Stimulated activated effector memory CD8-positive, alpha-beta T cell treated with anti-CD3 and anti-CD28 coated beads, Interleukin-12 subunit alpha, Interleukin-12 subunit beta, amount 100 ng/mL, for 72 hours (primary cell): ENCODE data around the gene CEP78.
"Not testable (repeated sequence)": the region's sequence is repeated elsewhere in the genome, so short reads cannot be mapped to it uniquely, and the experiment has no call there.

Experiments used
- ATAC-seq: fragments of 150-1000 bp; cut with Tn5 transposase; 2 replicates; pipeline ENCODE4 v1.10.0; 2021
- DNase-seq, 2 donors: peaks; one replicate each; pipeline ENCODE4 v3.0.0; 2021 to 2022; ENCODE audit warnings: low spot score in 2 of 2
- H3K27ac Mint-ChIP-seq: one replicate; pipeline ENCODE4 v1.8.0; 2022; ENCODE audit warnings: mild to moderate bottlenecking, mixed read lengths
- H3K36me3 Mint-ChIP-seq: one replicate; pipeline ENCODE4 v1.8.0; 2022; ENCODE audit warnings: mild to moderate bottlenecking, mixed read lengths
- H3K4me1 Mint-ChIP-seq: one replicate; pipeline ENCODE4 v1.8.0; 2022; ENCODE audit warnings: mixed read lengths
- H3K4me3 Mint-ChIP-seq: one replicate; pipeline ENCODE4 v1.8.0; 2022; ENCODE audit warnings: mild to moderate bottlenecking, mixed read lengths
- H3K9me3 Mint-ChIP-seq: one replicate; pipeline ENCODE4 v1.8.0; 2022; ENCODE audit warnings: mixed read lengths

The CEP78 gene

DNA sequence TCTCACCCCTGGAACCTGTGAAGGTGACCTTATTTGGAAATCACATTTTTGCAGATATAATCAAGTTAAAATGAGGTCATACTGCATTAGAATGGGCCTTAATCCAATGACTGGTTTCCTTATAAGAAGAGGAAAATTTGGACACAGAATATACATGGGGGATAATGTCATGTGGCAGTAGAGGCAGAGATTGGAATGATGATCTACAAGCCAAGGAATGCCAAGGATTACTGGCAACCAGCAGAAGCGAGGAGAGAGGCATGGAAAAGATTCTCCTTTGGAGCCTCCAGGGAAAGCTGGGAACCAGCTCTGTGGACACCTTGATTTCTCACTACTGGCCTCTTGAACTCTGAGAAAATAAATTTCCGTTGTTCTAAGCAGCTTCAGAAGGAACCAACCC, 20.2 kb upstream of the CEP78 start:
- Mint-ChIP-seq H3K4me3 (no peak overlapping the region), H3K36me3 (no peaks in the 10 kb centered on the region), H3K4me1 (peaks cover 26% of the 10 kb centered on the region), H3K9me3 (no peaks in the 10 kb centered on the region), H3K27ac (no peak overlapping the region)
- DNase-seq = no peak
- ATAC-seq = no peak

DNA sequence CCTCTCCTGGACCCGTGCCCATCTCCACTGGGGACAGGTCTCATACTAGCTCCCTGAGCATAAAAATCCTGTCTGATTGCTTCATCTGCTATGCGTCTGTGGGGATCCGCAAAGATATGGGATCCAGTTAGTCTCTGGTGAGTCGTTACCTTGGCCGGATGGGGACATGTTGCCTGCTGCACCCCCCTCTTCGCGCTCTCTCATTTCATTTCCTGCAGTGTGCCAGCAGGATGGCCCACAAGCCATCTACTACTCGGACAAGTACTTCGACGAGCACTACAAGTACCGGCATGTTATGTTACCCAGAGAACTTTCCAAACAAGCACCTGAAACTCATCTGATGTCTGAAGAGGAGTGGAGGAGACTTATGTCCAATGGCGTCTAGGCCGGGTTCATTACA, 17.0 kb upstream of the CEP78 start:
- Mint-ChIP-seq H3K4me3 (no peak overlapping the region), H3K27ac (no peak overlapping the region), H3K4me1 (no peaks in the 10 kb centered on the region), H3K9me3 (no peaks in the 10 kb centered on the region), H3K36me3 (no peaks in the 10 kb centered on the region)
- DNase-seq = no peak
- no peak for ATAC-seq

DNA sequence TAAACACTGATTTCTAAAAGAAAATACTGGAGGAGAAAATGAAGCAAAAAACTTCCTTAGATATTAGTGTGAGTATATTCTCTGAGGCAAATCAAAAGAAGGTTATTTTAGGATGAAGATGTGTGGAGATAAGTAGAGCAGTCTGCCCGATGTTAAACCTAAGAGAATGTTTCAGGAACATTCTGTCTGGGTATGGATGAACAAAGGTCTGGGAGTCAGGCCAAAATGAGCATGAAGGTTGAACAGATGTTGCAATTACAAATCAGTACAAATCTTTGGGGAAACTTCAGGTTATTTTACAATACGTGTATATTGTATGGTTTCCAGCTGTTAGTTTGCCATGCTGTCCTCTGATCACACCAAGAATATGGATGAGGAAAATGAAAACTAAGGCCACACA, 14.4 kb upstream of the CEP78 start:
- no peaks in the 10 kb centered on the region for H3K36me3 Mint-ChIP-seq

DNA sequence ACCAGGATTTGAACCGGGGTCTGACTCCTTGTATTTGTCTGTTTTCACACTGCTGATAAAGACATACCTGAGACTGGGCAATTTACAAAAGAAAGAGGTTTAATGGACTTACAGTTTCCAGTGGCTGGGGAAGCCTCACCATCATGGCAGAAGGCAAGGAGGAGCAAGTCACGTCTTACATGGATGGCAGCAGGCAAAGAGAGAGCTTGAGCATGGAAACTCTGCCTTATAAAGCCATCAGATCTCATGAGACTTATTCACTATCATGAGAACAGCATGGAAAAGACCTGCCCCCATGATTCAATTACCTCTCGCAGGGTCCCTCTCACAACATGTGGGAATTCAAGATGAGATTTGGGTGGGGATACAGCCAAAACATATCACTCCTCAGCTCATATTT, 14.0 kb upstream of the CEP78 start:
- not testable (repeated sequence) for DNase-seq, H3K4me3 Mint-ChIP-seq, H3K36me3 Mint-ChIP-seq, H3K9me3 Mint-ChIP-seq, H3K4me1 Mint-ChIP-seq, ATAC-seq, H3K27ac Mint-ChIP-seq

More for the DNA sequence above, 14.4 kb upstream of the CEP78 start:
- Mint-ChIP-seq H3K4me1 (no peaks in the 10 kb centered on the region), H3K4me3 (no peak overlapping the region), H3K27ac (no peak overlapping the region), H3K9me3 (no peaks in the 10 kb centered on the region)
- ATAC-seq (no peak), DNase-seq (no peak)

DNA sequence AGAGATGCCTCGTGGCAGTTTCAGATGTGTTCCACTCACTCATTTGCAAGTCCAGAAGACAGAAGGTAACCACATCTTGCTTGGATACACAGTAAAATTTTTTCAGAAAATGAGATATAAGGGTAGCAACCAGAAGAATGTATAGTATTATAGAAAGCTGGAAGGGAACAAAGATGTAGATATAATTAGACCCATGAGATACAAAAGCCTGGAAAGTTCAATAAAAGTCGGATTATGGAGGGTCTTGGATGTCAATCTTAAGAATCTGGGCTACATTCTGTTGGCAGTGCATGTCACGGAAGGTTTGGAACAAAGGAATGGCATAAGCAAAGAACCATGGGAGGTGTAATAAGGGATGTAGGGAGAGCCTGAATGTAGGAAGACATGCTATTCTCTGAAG, 5.1 kb upstream of the CEP78 start:
- no peak for DNase-seq
- no peak overlapping the region for H3K27ac Mint-ChIP-seq
- no peaks in the 10 kb centered on the region for H3K4me1 Mint-ChIP-seq
- ATAC-seq = no peak
- H3K4me3 Mint-ChIP-seq = no peak overlapping the region
- peaks cover 2% of the 10 kb centered on the region for H3K36me3 Mint-ChIP-seq
- H3K9me3 Mint-ChIP-seq = no peaks in the 10 kb centered on the region

DNA sequence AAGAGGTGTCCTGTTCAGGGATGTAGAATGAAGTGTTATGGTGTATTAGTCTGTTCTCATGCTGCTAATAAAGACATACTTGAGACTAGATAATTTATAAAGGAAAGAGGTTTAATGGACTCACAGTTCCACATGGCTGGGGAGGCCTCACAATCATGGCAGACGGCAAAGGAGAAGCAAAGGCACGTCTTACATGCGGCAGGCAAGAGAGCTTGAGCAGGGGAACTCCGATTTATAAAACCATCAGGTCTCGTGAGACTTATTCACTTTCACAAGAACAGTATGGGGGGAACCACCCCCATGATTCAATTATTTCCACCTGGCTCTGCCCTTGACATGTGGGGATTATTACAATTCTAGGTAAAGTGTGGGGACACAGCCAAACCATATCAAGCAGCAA, 3.4 kb upstream of the CEP78 start:
- ATAC-seq, DNase-seq, H3K4me1 Mint-ChIP-seq, H3K9me3 Mint-ChIP-seq, H3K4me3 Mint-ChIP-seq, H3K27ac Mint-ChIP-seq, H3K36me3 Mint-ChIP-seq: not testable (repeated sequence)

DNA sequence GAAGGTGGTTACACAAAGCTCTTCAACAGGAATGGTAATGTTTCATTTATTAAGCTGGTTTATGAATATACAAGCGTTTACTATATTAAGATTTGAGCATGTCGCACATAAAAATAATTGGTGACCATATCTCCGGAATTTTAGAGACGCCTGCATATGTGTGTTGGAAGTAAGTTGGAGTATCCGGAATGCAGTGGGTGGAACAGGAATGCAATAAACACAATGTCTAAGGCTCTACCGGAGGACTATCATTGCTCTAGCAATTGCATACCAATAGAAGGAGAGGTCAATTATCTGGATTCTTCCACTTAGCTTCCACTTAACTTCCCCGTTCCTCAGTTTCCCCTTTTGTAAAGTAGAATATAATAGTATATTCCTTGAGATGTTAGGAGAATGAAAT, 1.1 kb upstream of the CEP78 start:
- H3K4me3 Mint-ChIP-seq = no peak overlapping the region
- H3K9me3 Mint-ChIP-seq = no peaks in the 10 kb centered on the region
- peaks cover 15% of the 10 kb centered on the region for H3K36me3 Mint-ChIP-seq
- peaks cover 26% of the 10 kb centered on the region for H3K4me1 Mint-ChIP-seq
- DNase-seq (no peak), ATAC-seq (no peak)
- H3K27ac Mint-ChIP-seq = no peak overlapping the region

DNA sequence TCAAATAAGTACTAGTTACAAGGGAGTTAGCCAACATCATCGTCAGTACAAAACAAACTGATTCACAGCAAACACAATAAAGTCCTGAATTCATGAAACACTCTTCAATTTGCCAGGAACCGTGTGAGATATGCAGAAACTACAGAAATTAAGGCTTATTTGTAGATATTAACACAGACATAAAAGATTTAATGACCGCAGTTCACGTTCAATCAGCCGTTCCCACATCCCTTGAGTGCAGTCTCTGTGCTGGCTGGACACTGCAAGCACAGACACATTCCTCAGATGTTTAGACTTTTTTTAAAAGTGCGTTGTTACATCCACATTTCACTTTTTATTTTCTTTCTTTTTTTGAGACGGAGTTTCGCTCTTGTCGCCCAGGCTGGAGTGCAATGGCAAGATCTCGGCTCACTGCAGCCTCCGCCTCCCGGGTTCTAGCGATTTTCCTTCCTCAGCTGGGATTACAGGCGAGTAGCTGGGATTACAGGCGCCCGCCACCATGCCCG, 566 bp upstream of the CEP78 start:
- H3K4me1 Mint-ChIP-seq = peaks cover 27% of the 10 kb centered on the region
- H3K36me3 Mint-ChIP-seq = peaks cover 18% of the 10 kb centered on the region
- H3K27ac Mint-ChIP-seq = peak overlapping the region; percentile 93
- ATAC-seq = no peak
- no peak overlapping the region for H3K4me3 Mint-ChIP-seq
- DNase-seq = no peak
- no peaks in the 10 kb centered on the region for H3K9me3 Mint-ChIP-seq

DNA sequence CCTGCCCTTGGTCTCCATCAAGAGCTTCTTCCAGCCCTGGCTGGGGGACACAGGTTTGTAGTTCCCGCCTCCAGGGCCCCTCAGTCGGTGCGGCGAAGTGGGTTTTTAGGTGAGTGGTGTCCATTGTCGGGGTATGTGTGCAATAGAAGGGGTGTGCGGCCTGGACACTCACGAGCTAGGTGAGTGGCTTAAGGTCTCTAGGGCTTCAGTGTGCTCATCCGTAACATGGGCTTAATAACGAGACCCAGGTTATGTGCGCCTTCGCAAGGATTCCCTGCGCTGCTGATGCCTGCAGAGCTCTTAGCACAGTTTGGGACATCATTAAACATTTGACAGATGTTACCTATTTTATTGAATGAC, 656 bp downstream of the CEP78 start:
- peak; percentile 25 for ATAC-seq
- Mint-ChIP-seq H3K9me3 (no peaks in the 10 kb centered on the region), H3K4me3 (no peak overlapping the region), H3K36me3 (peaks cover 30% of the 10 kb centered on the region), H3K4me1 (peaks cover 27% of the 10 kb centered on the region), H3K27ac (peak overlapping the region; percentile 93)
- DNase-seq = no peak

DNA sequence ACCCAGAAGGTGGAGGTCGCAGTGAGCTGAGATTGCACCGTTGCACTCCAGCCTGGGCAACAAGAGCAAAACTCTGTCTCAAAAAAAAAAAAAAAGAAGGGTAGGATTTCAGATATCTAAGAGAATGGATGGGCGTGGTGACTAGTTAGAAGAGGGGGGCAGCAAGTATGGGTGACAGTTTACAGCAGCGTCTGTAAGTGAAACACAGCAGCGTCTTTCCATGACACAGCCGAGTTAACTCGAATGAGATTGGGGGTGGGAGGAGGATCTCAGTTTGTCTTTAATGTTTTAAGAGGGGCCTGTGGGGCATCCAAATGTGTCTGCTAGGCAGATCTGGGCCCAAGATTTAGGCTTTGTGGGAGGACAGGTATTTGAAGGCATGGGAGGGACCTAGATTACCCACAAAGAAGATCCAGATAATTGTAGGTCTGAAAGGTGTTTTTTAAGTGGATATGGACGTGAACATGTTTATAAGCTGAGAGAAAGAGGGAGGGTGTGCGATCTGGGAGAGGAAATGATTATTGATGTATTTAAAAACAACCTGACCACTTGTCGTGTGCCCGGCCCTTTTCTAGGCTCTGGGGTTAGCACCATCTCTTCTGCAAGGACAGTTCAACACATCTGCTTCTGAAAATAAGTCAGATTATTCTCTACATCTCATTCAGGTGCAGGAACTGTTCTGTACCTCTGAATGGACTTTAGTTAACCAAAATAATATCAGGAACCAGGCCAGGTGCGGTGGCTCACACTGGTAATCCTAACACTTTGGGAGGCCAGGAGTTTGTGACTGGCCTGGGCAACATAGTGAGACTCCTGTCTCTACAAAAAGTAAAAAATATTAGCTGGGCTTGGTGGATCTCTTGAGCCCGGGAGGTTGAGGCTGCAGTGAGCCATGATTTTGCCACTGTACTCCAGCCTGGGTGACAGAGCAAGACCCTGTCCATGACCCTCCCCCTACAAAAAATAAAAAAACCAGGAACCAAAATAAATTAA, 2.5 kb downstream of the CEP78 start:
- Mint-ChIP-seq H3K27ac (peak overlapping the region; percentile 76), H3K4me1 (peaks cover 27% of the 10 kb centered on the region), H3K9me3 (no peaks in the 10 kb centered on the region), H3K36me3 (peaks cover 46% of the 10 kb centered on the region), H3K4me3 (no peak overlapping the region)
- ATAC-seq (no peak), DNase-seq (no peak)

DNA sequence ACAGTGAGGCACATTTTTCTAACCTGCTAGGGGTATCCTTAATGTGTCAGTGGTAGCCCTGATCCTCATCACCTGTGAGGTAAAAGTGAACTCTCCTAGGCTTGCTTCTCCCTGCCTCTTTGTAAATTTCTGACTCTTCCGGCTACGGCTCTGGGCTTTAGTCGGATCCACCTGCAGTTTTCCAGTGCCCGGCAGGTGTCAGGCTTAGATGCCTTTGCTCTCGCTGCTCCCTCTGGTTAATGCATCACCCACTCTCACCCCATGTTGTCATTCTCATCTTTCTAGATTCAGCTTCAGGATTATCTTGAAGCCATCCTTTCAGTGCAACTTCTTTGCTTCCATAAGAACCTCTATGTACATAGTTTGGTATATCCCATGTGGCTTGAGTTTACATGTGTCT, 3.6 kb downstream of the CEP78 start:
- ATAC-seq = no peak
- no peak overlapping the region for H3K4me3 Mint-ChIP-seq
- no peaks in the 10 kb centered on the region for H3K9me3 Mint-ChIP-seq
- H3K36me3 Mint-ChIP-seq = peaks cover 58% of the 10 kb centered on the region
- no peak for DNase-seq
- peaks cover 27% of the 10 kb centered on the region for H3K4me1 Mint-ChIP-seq
- peak overlapping the region; percentile 24 for H3K27ac Mint-ChIP-seq

DNA sequence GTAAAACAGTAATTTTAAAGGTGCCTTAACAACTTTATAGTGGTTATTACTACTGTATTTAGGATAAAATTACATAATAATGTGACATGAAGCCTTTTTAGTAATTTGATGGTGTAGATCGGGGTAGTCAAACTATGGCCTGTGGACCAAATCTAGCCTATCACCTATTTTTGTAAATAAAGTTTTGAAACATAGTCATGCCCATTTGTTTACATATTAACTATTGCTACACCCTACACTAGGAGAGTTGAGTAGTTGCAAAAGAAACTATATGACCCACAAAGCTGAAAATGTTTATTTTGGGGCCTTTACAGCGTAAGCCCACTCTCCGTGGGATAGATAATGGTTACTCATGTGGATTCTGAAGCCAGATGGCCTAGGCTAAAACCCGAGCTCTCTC, 6.2 kb downstream of the CEP78 start:
- no peak overlapping the region for H3K27ac Mint-ChIP-seq
- H3K36me3 Mint-ChIP-seq = peaks cover 71% of the 10 kb centered on the region
- no peak for DNase-seq
- H3K4me1 Mint-ChIP-seq = peaks cover 27% of the 10 kb centered on the region
- ATAC-seq = no peak
- no peak overlapping the region for H3K4me3 Mint-ChIP-seq
- H3K9me3 Mint-ChIP-seq = no peaks in the 10 kb centered on the region

DNA sequence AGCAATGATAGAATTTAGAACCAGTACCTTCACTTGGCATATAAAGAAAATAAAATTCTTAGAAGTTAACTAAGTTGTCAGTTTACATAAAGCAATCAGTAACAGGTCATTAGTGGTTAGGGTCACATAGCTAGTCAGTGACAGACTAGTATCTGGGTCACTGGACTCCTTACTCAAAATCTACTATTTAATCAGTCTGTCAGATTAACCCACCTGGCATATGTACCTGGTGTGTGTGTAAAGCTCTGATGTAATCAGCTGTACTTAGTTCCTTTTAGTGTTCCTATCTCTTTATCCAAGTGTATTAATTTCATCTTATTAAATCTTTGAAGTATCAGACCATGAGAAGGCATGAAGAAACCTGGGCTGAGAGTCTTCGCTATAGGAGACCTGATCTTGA, 7.3 kb downstream of the CEP78 start:
- no peaks in the 10 kb centered on the region for H3K9me3 Mint-ChIP-seq
- DNase-seq (no peak), ATAC-seq (no peak)
- H3K36me3 Mint-ChIP-seq = peaks cover 63% of the 10 kb centered on the region
- peaks cover 18% of the 10 kb centered on the region for H3K4me1 Mint-ChIP-seq
- H3K27ac Mint-ChIP-seq = no peak overlapping the region
- no peak overlapping the region for H3K4me3 Mint-ChIP-seq

DNA sequence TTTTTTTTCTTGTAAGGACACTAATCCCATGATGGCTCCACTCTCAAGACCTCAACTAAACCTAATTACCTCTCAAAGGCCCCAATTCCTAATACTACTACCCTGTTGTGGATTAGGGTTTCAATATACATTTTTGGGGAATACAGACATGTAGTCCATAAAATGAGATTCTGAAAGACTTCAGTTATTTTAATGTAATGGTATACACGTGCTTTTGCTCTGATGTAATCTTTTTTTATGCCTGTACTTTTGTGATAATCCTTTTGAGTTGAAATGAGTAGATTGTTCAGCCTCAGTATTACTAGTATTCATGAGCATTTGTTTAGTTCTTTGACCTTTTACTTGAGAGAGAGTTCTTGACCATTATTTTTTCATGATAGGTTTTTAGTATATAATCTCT, 9.5 kb downstream of the CEP78 start:
- H3K36me3 Mint-ChIP-seq = peaks cover 80% of the 10 kb centered on the region

DNA sequence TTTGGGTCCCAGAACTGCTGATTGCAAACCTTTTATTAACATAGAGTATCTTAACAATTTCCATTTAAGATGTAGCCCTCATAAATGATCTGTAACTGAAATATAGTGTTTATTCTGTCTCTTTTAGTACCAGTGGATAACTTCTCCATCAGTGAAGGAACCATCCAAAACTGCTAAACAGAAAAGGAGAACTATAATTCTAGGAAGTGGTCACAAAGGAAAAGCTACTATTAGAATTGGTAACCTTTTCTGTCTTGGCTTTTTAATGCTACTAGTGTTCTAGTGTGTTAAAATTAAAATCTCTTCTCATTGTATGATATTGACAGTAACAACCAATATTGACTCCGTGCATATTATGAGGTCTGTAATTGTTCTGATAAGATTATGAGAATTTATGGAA, 12.8 kb downstream of the CEP78 start:
- no peaks in the 10 kb centered on the region for H3K4me1 Mint-ChIP-seq
- peaks cover 66% of the 10 kb centered on the region for H3K36me3 Mint-ChIP-seq
- no peak overlapping the region for H3K27ac Mint-ChIP-seq
- H3K9me3 Mint-ChIP-seq = no peaks in the 10 kb centered on the region
- no peak overlapping the region for H3K4me3 Mint-ChIP-seq
- ATAC-seq (no peak), DNase-seq (no peak)

More for the DNA sequence above, 9.5 kb downstream of the CEP78 start:
- Mint-ChIP-seq H3K9me3 (no peaks in the 10 kb centered on the region), H3K4me1 (no peaks in the 10 kb centered on the region), H3K27ac (no peak overlapping the region), H3K4me3 (no peak overlapping the region)
- DNase-seq (no peak), ATAC-seq (no peak)

DNA sequence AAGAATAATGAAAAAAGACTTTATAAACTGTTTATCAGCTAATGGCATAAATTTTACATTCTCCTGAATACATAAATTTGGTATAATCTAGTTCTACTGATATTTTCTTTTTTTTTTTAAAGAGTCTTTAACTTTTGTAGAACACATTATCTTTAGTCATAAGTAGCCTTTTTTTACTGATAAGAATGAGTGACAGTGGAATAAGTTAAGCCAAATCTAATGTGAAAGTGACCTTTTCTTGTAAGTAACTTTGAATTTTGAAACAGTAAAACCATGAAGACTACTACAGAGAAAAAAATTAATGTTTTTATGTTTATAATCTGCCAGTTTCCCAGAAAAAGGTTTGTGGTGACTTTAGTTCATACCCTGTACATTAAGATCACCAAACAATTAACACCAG, 13.7 kb downstream of the CEP78 start:
- Mint-ChIP-seq H3K9me3 (no peaks in the 10 kb centered on the region), H3K27ac (no peak overlapping the region), H3K36me3 (peaks cover 66% of the 10 kb centered on the region), H3K4me1 (no peaks in the 10 kb centered on the region), H3K4me3 (no peak overlapping the region)
- ATAC-seq = no peak
- DNase-seq = no peak
